HG03432 (cell line): ENCODE measurements around the gene FHDC1.

Experiments
- ATAC-seq: cut with Tn5 transposase; IDR thresholded peaks from one replicate; pipeline ENCODE4 v1.9.1; 2021; ENCODE audit warnings: mild to moderate bottlenecking, moderate library complexity; ENCODE audit not compliant: unreplicated experiment

The FHDC1 gene

GRCh38 chr4:152956650-152957436 is 20.7 kb downstream of the FHDC1 start:
- ATAC-seq, result no peak

- no peak for ATAC-seq
Measured at GRCh38 chr4:152957437-152958171, 21.5 kb downstream of the FHDC1 start.

GRCh38 chr4:152959080-152959479 is 23.0 kb downstream of the FHDC1 start:
- ATAC-seq, result no peak

GRCh38 chr4:152960082-152960481 is 24.0 kb downstream of the FHDC1 start:
- no peak for ATAC-seq

GRCh38 chr4:152961014-152961772 is 25.1 kb downstream of the FHDC1 start:
- ATAC-seq, result no peak

- no peak for ATAC-seq
Measured at GRCh38 chr4:152961773-152962115, 25.6 kb downstream of the FHDC1 start.

- no peak for ATAC-seq
Measured at GRCh38 chr4:152962150-152962549, 26.0 kb downstream of the FHDC1 start.

GRCh38 chr4:152964335-152964734 is 28.2 kb downstream of the FHDC1 start:
- no peak for ATAC-seq

- peak; percentile 52 for ATAC-seq
Measured at GRCh38 chr4:152965611-152966010, 29.5 kb downstream of the FHDC1 start.

- no peak for ATAC-seq
Measured at GRCh38 chr4:152967907-152968306, 31.8 kb downstream of the FHDC1 start.

GRCh38 chr4:152968806-152969394 is 32.8 kb downstream of the FHDC1 start:
- no peak for ATAC-seq

- no peak for ATAC-seq
Measured at GRCh38 chr4:152970102-152970820, 34.1 kb downstream of the FHDC1 start.

GRCh38 chr4:152971053-152971452 is 34.9 kb downstream of the FHDC1 start:
- ATAC-seq, result no peak

GRCh38 chr4:152972821-152973628 is 36.9 kb downstream of the FHDC1 start:
- no peak for ATAC-seq

GRCh38 chr4:152973629-152974467 is 37.7 kb downstream of the FHDC1 start:
- ATAC-seq, result no peak

- no peak for ATAC-seq
Measured at GRCh38 chr4:152974468-152975379, 38.6 kb downstream of the FHDC1 start.

GRCh38 chr4:152975380-152976211 is 39.5 kb downstream of the FHDC1 start:
- no peak for ATAC-seq
